H1 (cell line): Measurements from ENCODE around the gene EXOSC7. TPM values are rescaled to one million over a fixed set of nuclear protein-coding genes. Genes with fewer than 3 reads are reported as not detected.

Source experiments
- CTCF ChIA-PET: fragments of 300-600 bp; sonication (Branson Sonifier 250); formaldehyde crosslinking; loops from one replicate; lab custom pipeline; 2021; ENCODE audit not compliant: partially characterized antibody; lab: Charles Lee
- POLR2A ChIA-PET: fragments of 300-600 bp; sonication (Branson Sonifier 250); formaldehyde crosslinking; loops from one replicate; lab custom pipeline; 2021; ENCODE audit warnings: inconsistent platforms; ENCODE audit not compliant: partially characterized antibody; lab: Charles Lee
- DNase-seq, 2 experiments: peaks; one replicate each; pipeline versions ENCODE4 v3.0.0 to v3.0.0-alpha.2; 2010 to 2022; ENCODE audit warnings: low spot score in 2 of 2, low read depth in 1 of 2, mixed read lengths in 1 of 2
- FAIRE-seq: peaks from 2 replicates; lab custom pipeline; 2011; peaks lifted over from hg19 to GRCh38; lab: Jason Lieb, UNC
- H2AFZ ChIP-seq: 2 replicates; pipeline ENCODE4 v1.8.1; 2012; ENCODE audit warnings: low read length, inconsistent platforms
- H2AK5ac ChIP-seq: 2 replicates; pipeline ENCODE4 v1.6.1; 2013; ENCODE audit warnings: low read depth, low read length
- H2BK120ac ChIP-seq: replicated peaks from 2 replicates; pipeline ENCODE3; 2013; ENCODE audit warnings: low read depth, low read length, inconsistent platforms
- H2BK12ac ChIP-seq: 2 replicates; pipeline ENCODE4 v1.6.1; 2013; ENCODE audit warnings: low read depth, low read length
- H2BK15ac ChIP-seq: 2 replicates; pipeline ENCODE4 v1.6.1; 2013; ENCODE audit warnings: low read length
- H2BK20ac ChIP-seq: 2 replicates; pipeline ENCODE4 v1.6.1; 2013; ENCODE audit warnings: low read length
- H2BK5ac ChIP-seq: 2 replicates; pipeline ENCODE4 v1.6.1; 2013; ENCODE audit warnings: low read depth, low read length
- H3K14ac ChIP-seq: 2 replicates; pipeline ENCODE4 v1.6.1; 2013; ENCODE audit warnings: inconsistent platforms; ENCODE audit not compliant: insufficient read length
- H3K18ac ChIP-seq: 2 replicates; pipeline ENCODE4 v1.6.1; 2013; ENCODE audit warnings: low read length; ENCODE audit errors: extremely low read depth
- H3K23ac ChIP-seq: 2 replicates; pipeline ENCODE4 v1.6.1; 2013; ENCODE audit warnings: inconsistent platforms; ENCODE audit not compliant: insufficient read length
- H3K23me2 ChIP-seq: 2 replicates; pipeline ENCODE4 v1.6.1; 2013; ENCODE audit warnings: low read depth, low read length
- H3K27ac ChIP-seq: 2 replicates; pipeline ENCODE4 v1.6.1; 2011; ENCODE audit warnings: low read depth, low read length, inconsistent platforms
- H3K27me3 ChIP-seq, 4 experiments: replicated peaks in 1 of 4; 1 replicate in 1 of 4; 2 replicates in 3 of 4; pipeline versions ENCODE4 v1.6.1 to v1.8.1; 2011 to 2013; ENCODE audit warnings: low read length in 3 of 4, mild to moderate bottlenecking in 3 of 4, inconsistent platforms in 2 of 4, mixed read lengths in 2 of 4, moderate library complexity in 1 of 4; ENCODE audit not compliant: control insufficient read depth in 3 of 4, insufficient read depth in 3 of 4; ENCODE audit errors: extremely low read depth in 1 of 4
- H3K36me3 ChIP-seq, 4 experiments: 2 replicates each; pipeline versions ENCODE4 v1.6.1 to v1.8.1; 2011 to 2013; ENCODE audit warnings: mild to moderate bottlenecking in 4 of 4, low read length in 3 of 4, moderate library complexity in 2 of 4, control low read depth in 1 of 4, inconsistent platforms in 1 of 4; ENCODE audit not compliant: insufficient read depth in 4 of 4, control insufficient read depth in 2 of 4
- H3K4ac ChIP-seq: replicated peaks from 2 replicates; pipeline ENCODE3; 2013; ENCODE audit warnings: low read length, low read depth, mixed read lengths, inconsistent platforms; ENCODE audit not compliant: insufficient read length
- H3K4me1 ChIP-seq, 4 experiments: replicated peaks in 1 of 4; 1 replicate in 1 of 4; 2 replicates in 3 of 4; pipeline versions ENCODE4 v1.6.1 to v1.8.1; 2011 to 2013; ENCODE audit warnings: low read length in 3 of 4, inconsistent platforms in 2 of 4, mixed read lengths in 1 of 4; ENCODE audit not compliant: insufficient read depth in 4 of 4, control insufficient read depth in 3 of 4
- H3K4me2 ChIP-seq, 2 experiments: 2 replicates each; pipeline versions ENCODE4 v1.6.1 to v1.8.1; 2011 to 2013; ENCODE audit warnings: low read depth in 2 of 2, low read length in 2 of 2, control low read depth in 1 of 2, inconsistent platforms in 1 of 2, mild to moderate bottlenecking in 1 of 2; ENCODE audit not compliant: insufficient read depth in 1 of 2
- H3K4me3 ChIP-seq, 4 experiments: fragments of 200-600, 300-600 bp in 1 of 4; sonication (generic), shearing (Covaris generic), sonication (Bioruptor Twin) in 1 of 4; 2 replicates each; pipeline versions ENCODE4 v1.5.1 to v1.8.1; 2011 to 2016; ENCODE audit warnings: low read length in 4 of 4, low read depth in 3 of 4, control low read depth in 2 of 4, inconsistent platforms in 2 of 4, mild to moderate bottlenecking in 2 of 4, mixed read lengths in 1 of 4, moderate library complexity in 1 of 4; ENCODE audit not compliant: insufficient read depth in 2 of 4; ENCODE audit errors: extremely low read depth in 1 of 4
- H3K56ac ChIP-seq: replicated peaks from 2 replicates; pipeline ENCODE3; 2013; ENCODE audit warnings: low read depth, mild to moderate bottlenecking, mixed read lengths, low read length, inconsistent platforms; ENCODE audit not compliant: insufficient read length
- H3K79me1 ChIP-seq: 2 replicates; pipeline ENCODE4 v1.6.1; 2013; ENCODE audit warnings: low read depth, low read length, control low read depth
- H3K79me2 ChIP-seq, 2 experiments: 2 replicates each; pipeline versions ENCODE4 v1.6.1 to v1.8.1; 2012 to 2013; ENCODE audit warnings: low read length in 2 of 2, mild to moderate bottlenecking in 2 of 2, inconsistent platforms in 1 of 2; ENCODE audit not compliant: insufficient read depth in 2 of 2, control insufficient read depth in 1 of 2
- H3K9ac ChIP-seq, 4 experiments: replicated peaks in 1 of 4; 1 replicate in 1 of 4; 2 replicates in 3 of 4; pipeline versions ENCODE4 v1.6.1 to v1.8.1; 2011 to 2013; ENCODE audit warnings: low read depth in 3 of 4, low read length in 3 of 4, control low read depth in 2 of 4, mild to moderate bottlenecking in 2 of 4, moderate library complexity in 2 of 4, inconsistent platforms in 1 of 4; ENCODE audit errors: extremely low read depth in 1 of 4
- H3K9me3 ChIP-seq, 2 experiments: 2 replicates each; pipeline versions ENCODE4 v1.6.1 to v1.8.1; 2012 to 2013; ENCODE audit warnings: mild to moderate bottlenecking in 2 of 2, moderate library complexity in 2 of 2, control low read depth in 1 of 2, inconsistent platforms in 1 of 2, low read depth in 1 of 2, low read length in 1 of 2, mixed read lengths in 1 of 2; ENCODE audit not compliant: insufficient read depth in 2 of 2
- H4K20me1 ChIP-seq, 2 experiments: replicated peaks in 1 of 2; 2 replicates each; pipeline versions ENCODE3 to v1.8.1; 2011 to 2013; ENCODE audit warnings: inconsistent platforms in 2 of 2, low read length in 2 of 2, mild to moderate bottlenecking in 1 of 2; ENCODE audit not compliant: insufficient read depth in 2 of 2, control insufficient read depth in 1 of 2
- H4K5ac ChIP-seq: 2 replicates; pipeline ENCODE4 v1.6.1; 2013; ENCODE audit warnings: low read length, low read depth, mixed read lengths, inconsistent platforms; ENCODE audit not compliant: insufficient read length
- H4K8ac ChIP-seq: 2 replicates; pipeline ENCODE4 v1.8.0; 2013; ENCODE audit warnings: mild to moderate bottlenecking, moderate library complexity, low read length, inconsistent platforms; ENCODE audit not compliant: insufficient read depth; ENCODE audit errors: extremely low read depth
- H4K91ac ChIP-seq: replicated peaks from 2 replicates; pipeline ENCODE3; 2013; ENCODE audit warnings: low read length, mixed read lengths, inconsistent platforms; ENCODE audit not compliant: insufficient read length
- ATF3 ChIP-seq: IDR thresholded peaks from 2 replicates; pipeline ENCODE4 v1.6.1; 2011; ENCODE audit warnings: low read depth, mild to moderate bottlenecking, low read length; ENCODE audit not compliant: insufficient read depth
- E2F6 ChIP-seq: IDR thresholded peaks from 2 replicates; pipeline ENCODE4 v1.6.1; 2012; ENCODE audit warnings: inconsistent platforms
- EGR1 ChIP-seq: IDR thresholded peaks from 2 replicates; pipeline ENCODE4 v1.6.1; 2011; ENCODE audit warnings: low read depth, low read length, borderline replicate concordance
- NANOG ChIP-seq: IDR thresholded peaks from 2 replicates; pipeline ENCODE4 v1.6.1; 2011; ENCODE audit warnings: low read length, low read depth, mild to moderate bottlenecking, inconsistent platforms; ENCODE audit not compliant: insufficient read depth, poor library complexity, severe bottlenecking
- POLR2A ChIP-seq, 2 experiments: IDR thresholded peaks; 1 replicate in 1 of 2; 2 replicates in 1 of 2; pipeline ENCODE4 v1.6.1; 2011; ENCODE audit warnings: low read depth in 2 of 2, low read length in 2 of 2, mild to moderate bottlenecking in 2 of 2; ENCODE audit errors: control extremely low read depth in 1 of 2
- SAP30 ChIP-seq: fragments of 300-600 bp; sonication (generic); IDR thresholded peaks from 2 replicates; pipeline ENCODE4 v1.7.1; 2012; ENCODE audit warnings: low read length, moderate library complexity, mild to moderate bottlenecking, inconsistent platforms; ENCODE audit not compliant: insufficient read depth, insufficient replicate concordance
- TBP ChIP-seq: IDR thresholded peaks from 2 replicates; pipeline ENCODE4 v1.6.1; 2011; ENCODE audit warnings: low read depth, low read length, improper control_type of control experiment
- WGBS, 2 experiments: shearing (Covaris generic) in 1 of 2; methylation state at CpG; one replicate each; pipeline versions ENCODE4 v1.1.6 to v1.1.7; 2013 to 2015; ENCODE audit warnings: low lambda C conversion rate in 2 of 2, mixed read lengths in 2 of 2, inconsistent platforms in 1 of 2, low coverage in 1 of 2, missing lambda C conversion rate in 1 of 2; ENCODE audit not compliant: insufficient replicate concordance in 2 of 2, insufficient coverage in 1 of 2, insufficient read length in 1 of 2; ENCODE audit errors: extremely low coverage in 1 of 2, missing lambda C conversion rate in 1 of 2; 5-methylcytosine and 5-hydroxymethylcytosine counted together
- polyA plus RNA-seq, 7 experiments: library from polyadenylated mRNA; depleted of rRNA in 3 of 7; stranded (reverse) in 5 of 7; unstranded in 2 of 7; fragments of >200 nt in 5 of 7; fragments of 200-250 nt in 2 of 7; gene quantifications; 1 replicate in 5 of 7; 2 replicates in 1 of 7; 4 replicates in 1 of 7; pipeline versions ENCODE4 v1.2.1 to v1.2.3, GENCODE V29; 2011 to 2013; ENCODE audit warnings: missing spikeins in 2 of 7, mixed read lengths in 2 of 7
- total RNA-seq: library from RNA; stranded (reverse); fragmentation: NEBNext Ultra II Directional; extraction: Animal tissue kit (Norgen Biotek cat#: 25700); gene quantifications from 2 replicates; pipeline ENCODE4 v1.2.1, GENCODE V29; 2021

The EXOSC7 gene
- total and polyA plus RNA-seq, 2 of the 8 experiments (the other 6 are each of a cell fraction or from before 2014, with no cell fraction given) = 92.7 to 94.5 TPM

- ChIA-PET POLR2A (interaction anchor here (1.4 to 2.3 kb wide), 3 partner anchors 9 to 27 kb away, joined by 3 to 6 read pairs (median 3); no protein-coding TSS in a partner anchor), CTCF (interaction anchor here (0.6 to 1.2 kb wide), 3 partner anchors 28 to 87 kb away, joined by 3 read pairs; no protein-coding TSS in a partner anchor)
- H3K4me3 ChIP-seq = no peak overlapping the region
- no peak overlapping the region for H2AK5ac ChIP-seq
- no peak overlapping the region for H3K9ac ChIP-seq
- no peak overlapping the region for H3K18ac ChIP-seq
- no peak overlapping the region for H2AFZ ChIP-seq
- H3K79me1 ChIP-seq = no peaks in the 10 kb centered on the region; the same call in 1 of the 2 replicates
- H2BK15ac ChIP-seq = no peak overlapping the region
- no peak overlapping the region for H3K4me2 ChIP-seq
- H2BK5ac ChIP-seq = no peak overlapping the region
- H3K56ac ChIP-seq = no peak overlapping the region
- peaks cover 0 to 5% of the 10 kb centered on the region in 2 experiments for H4K20me1 ChIP-seq
- DNase-seq (no peak), FAIRE-seq (no peak)
- H3K27ac ChIP-seq = no peak overlapping the region
- TF ChIP-seq TBP = no peak
- TF ChIP-seq POLR2A (IDR thresholded peaks at IDR 0.05; ENCODE audit: control extremely low read depth in 1 of 2, low read depth in 2 of 2, low read length in 2 of 2) = no peak
- no peak for TF ChIP-seq ATF3
- no peak for TF ChIP-seq NANOG
- no peak for TF ChIP-seq E2F6
- no peak for TF ChIP-seq EGR1
- no peak for TF ChIP-seq SAP30
- 89% methylated on average over 8 of the region's 8 CpGs; no CpG with 5 or more reads in 1 of the 2 experiments for WGBS, 2 experiments
- H3K14ac ChIP-seq = no peak overlapping the region
- no peak overlapping the region for H4K91ac ChIP-seq
- H2BK12ac ChIP-seq = no peak overlapping the region
- peaks cover 0 to 5% (median 0%) of the 10 kb centered on the region in 4 experiments; a peak in 4 of 7 replicates for H3K4me1 ChIP-seq
- no peak overlapping the region for H3K23ac ChIP-seq
- peaks cover 0 to 3% (median 0%) of the 10 kb centered on the region in 4 experiments; a peak in 3 of 8 replicates for H3K36me3 ChIP-seq
- no peaks in the 10 kb centered on the region for H3K23me2 ChIP-seq
- H2BK20ac ChIP-seq = no peak overlapping the region
- H4K8ac ChIP-seq = no peak overlapping the region
- H3K9me3 ChIP-seq = no peaks in the 10 kb centered on the region
- no peak overlapping the region for H2BK120ac ChIP-seq
- H3K27me3 ChIP-seq = no peaks in the 10 kb centered on the region
- H4K5ac ChIP-seq = no peak overlapping the region
- no peak overlapping the region for H3K4ac ChIP-seq
- H3K79me2 ChIP-seq = no peaks in the 10 kb centered on the region
Observed at GRCh38 chr3:45020534-45020933, 44.5 kb downstream of the EXOSC7 start.
